ENCODE results near the gene SLC9A9.

DNA sequence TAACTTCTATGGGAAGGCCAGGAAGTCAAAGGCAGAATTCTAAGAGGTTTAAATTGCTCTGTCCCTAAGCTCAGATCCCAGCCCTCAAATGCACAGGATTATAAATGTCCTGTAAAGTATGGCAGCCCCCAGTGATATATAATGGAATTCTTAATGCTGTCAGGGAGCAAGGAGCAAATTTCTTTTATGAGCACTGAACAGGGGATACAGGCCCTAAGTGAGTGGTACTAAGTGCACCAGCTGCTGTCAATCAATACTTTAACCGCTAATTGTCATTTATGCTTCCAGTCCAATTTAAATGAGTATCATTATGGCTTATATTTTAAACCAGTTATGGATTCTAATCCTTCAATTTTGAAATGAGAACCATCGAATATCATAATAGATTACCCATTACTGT lies 4.7 kb downstream of the SLC9A9 start:
- TF ChIP-seq, protein P1, sequence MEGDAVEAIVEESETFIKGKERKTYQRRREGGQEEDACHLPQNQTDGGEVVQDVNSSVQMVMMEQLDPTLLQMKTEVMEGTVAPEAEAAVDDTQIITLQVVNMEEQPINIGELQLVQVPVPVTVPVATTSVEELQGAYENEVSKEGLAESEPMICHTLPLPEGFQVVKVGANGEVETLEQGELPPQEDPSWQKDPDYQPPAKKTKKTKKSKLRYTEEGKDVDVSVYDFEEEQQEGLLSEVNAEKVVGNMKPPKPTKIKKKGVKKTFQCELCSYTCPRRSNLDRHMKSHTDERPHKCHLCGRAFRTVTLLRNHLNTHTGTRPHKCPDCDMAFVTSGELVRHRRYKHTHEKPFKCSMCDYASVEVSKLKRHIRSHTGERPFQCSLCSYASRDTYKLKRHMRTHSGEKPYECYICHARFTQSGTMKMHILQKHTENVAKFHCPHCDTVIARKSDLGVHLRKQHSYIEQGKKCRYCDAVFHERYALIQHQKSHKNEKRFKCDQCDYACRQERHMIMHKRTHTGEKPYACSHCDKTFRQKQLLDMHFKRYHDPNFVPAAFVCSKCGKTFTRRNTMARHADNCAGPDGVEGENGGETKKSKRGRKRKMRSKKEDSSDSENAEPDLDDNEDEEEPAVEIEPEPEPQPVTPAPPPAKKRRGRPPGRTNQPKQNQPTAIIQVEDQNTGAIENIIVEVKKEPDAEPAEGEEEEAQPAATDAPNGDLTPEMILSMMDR (IDR thresholded peaks at IDR 0.05) = no peak
- no peak for TF ChIP-seq EZH2 (IDR thresholded peaks at IDR 0.05)

Measured in neural progenitor cell (in vitro differentiated cells).